Melanocyte of skin (primary cell): ENCODE measurements around the gene TMEM167A. TPM values are rescaled to one million over a fixed set of nuclear protein-coding genes. Genes with fewer than 3 reads are reported as not detected.

Source experiments
- small RNA-seq, 2 donors: library from RNA; depleted of rRNA; stranded (forward); fragments of <200 nt; gene quantifications; one replicate each; pipeline ENCODE3, GENCODE V24; 2012
- total RNA-seq, 2 donors: library from RNA; depleted of rRNA; stranded (reverse); fragments of >200 nt; gene quantifications; 2 replicates each; pipeline ENCODE4 v1.2.3, GENCODE V29; 2012

The TMEM167A gene
- total RNA-seq = 10 to 100 TPM; 27.5 to 46.6 TPM

GRCh38 chr5:83076742-83077661, at the start of gene TMEM167A, which contains the start of gene XRCC4:
TSS of gene TMEM167A (minus strand) at chr5:83077394. CDS start at chr5:83077323, 71 bp downstream.
TSS of gene XRCC4 (plus strand) at chr5:83077547. CDS start at chr5:83104920, 27,373 bp downstream.

Small RNAs within 50 kb of the gene (small RNA-seq; reads per million reads assigned to genes)
- 77.4 to 114 reads per million in 2 donors for gene SCARNA18

Other genes with a start within 250 kb of the TMEM167A start
- gene XRCC4, start 153 bp upstream of the TMEM167A start, total RNA-seq = 1 to 10 TPM; 5.9 to 9.3 TPM